Progenitor cell of endocrine pancreas (in vitro differentiated cells): ENCODE results near the gene APOF. TPM values are rescaled to one million over a fixed set of nuclear protein-coding genes. Genes with fewer than 3 reads are reported as not detected.

Source experiments
- DNase-seq: peaks from one replicate; pipeline ENCODE4 v3.0.0; 2021; ENCODE audit warnings: low spot score; ENCODE audit not compliant: unreplicated experiment
- H3K27ac Mint-ChIP-seq: 2 replicates; pipeline ENCODE4 v1.8.0; 2021; ENCODE audit warnings: mild to moderate bottlenecking, moderate library complexity, mixed read lengths
- H3K27me3 Mint-ChIP-seq: 2 replicates; pipeline ENCODE4 v1.8.0; 2021; ENCODE audit warnings: mixed read lengths
- H3K36me3 Mint-ChIP-seq: 2 replicates; pipeline ENCODE4 v1.8.0; 2022; ENCODE audit warnings: mixed read lengths; ENCODE audit not compliant: insufficient read depth
- H3K4me1 Mint-ChIP-seq: 2 replicates; pipeline ENCODE4 v1.8.0; 2021; ENCODE audit warnings: low read depth, mixed read lengths
- H3K4me3 Mint-ChIP-seq: 2 replicates; pipeline ENCODE4 v1.8.0; 2021; ENCODE audit warnings: low read depth, mild to moderate bottlenecking, moderate library complexity, mixed read lengths
- H3K9me3 Mint-ChIP-seq: 2 replicates; pipeline ENCODE4 v1.8.0; 2021; ENCODE audit warnings: low read depth, mixed read lengths
- CTCF ChIP-seq: fragments of 200-600 bp; sonication (generic); IDR thresholded peaks from one replicate; pipeline ENCODE4 v1.5.0; 2021; ENCODE audit warnings: antibody characterized with exemption, mild to moderate bottlenecking; ENCODE audit not compliant: unreplicated experiment
- total RNA-seq: library from RNA; stranded (reverse); gene quantifications from 2 replicates; pipeline ENCODE4 v1.2.1, GENCODE V29; 2021

The APOF gene
- total RNA-seq, 1 donor from 2014 or later, result not detected

GRCh38 chr12:56334490-56334793, 28.2 kb downstream of the APOF start:
- H3K4me3 Mint-ChIP-seq, result peak overlapping the region; percentile 89
- no peak for DNase-seq
- H3K27ac Mint-ChIP-seq, result peak overlapping the region; percentile 99
- peaks cover 9% of the 10 kb centered on the region for H3K4me1 Mint-ChIP-seq
- no peaks in the 10 kb centered on the region for H3K27me3 Mint-ChIP-seq
- TF ChIP-seq CTCF, result no peak
- H3K36me3 Mint-ChIP-seq, result no peaks in the 10 kb centered on the region
- H3K9me3 Mint-ChIP-seq, result no peaks in the 10 kb centered on the region

GRCh38 chr12:56333679-56334489, 28.8 kb downstream of the APOF start, which contains the start of gene PAN2:
PAN2 (minus strand) TSS chr12:56334000; CDS start chr12:56333094, 906 bp downstream.
- H3K4me3 Mint-ChIP-seq, result peak within 1 kb of the TSS; percentile 89
- no peaks in the 10 kb centered on the region for H3K36me3 Mint-ChIP-seq
- peak within 1 kb of the TSS; percentile 99 for H3K27ac Mint-ChIP-seq
- peak; percentile 76 for TF ChIP-seq CTCF
- DNase-seq, result peak; percentile 79
- no peaks in the 10 kb centered on the region for H3K9me3 Mint-ChIP-seq
- peaks cover 9% of the 10 kb centered on the region for H3K4me1 Mint-ChIP-seq
- no peaks in the 10 kb centered on the region for H3K27me3 Mint-ChIP-seq

- Mint-ChIP-seq H3K9me3 (no peaks in the 10 kb centered on the region), H3K27me3 (no peaks in the 10 kb centered on the region), H3K36me3 (no peaks in the 10 kb centered on the region), H3K4me3 (peak overlapping the region; percentile 89), H3K4me1 (peaks cover 11% of the 10 kb centered on the region), H3K27ac (peak overlapping the region; percentile 99)
- no peak for DNase-seq
- no peak for TF ChIP-seq CTCF
Observed at GRCh38 chr12:56333197-56333678, 29.4 kb downstream of the APOF start.

GRCh38 chr12:56332512-56333196, 30.0 kb downstream of the APOF start:
- no peak for TF ChIP-seq CTCF
- no peaks in the 10 kb centered on the region for H3K36me3 Mint-ChIP-seq
- H3K27ac Mint-ChIP-seq, result peak overlapping the region; percentile 99
- no peak for DNase-seq
- H3K9me3 Mint-ChIP-seq, result no peaks in the 10 kb centered on the region
- H3K27me3 Mint-ChIP-seq, result no peaks in the 10 kb centered on the region
- peak overlapping the region; percentile 89 for H3K4me3 Mint-ChIP-seq
- peaks cover 11% of the 10 kb centered on the region for H3K4me1 Mint-ChIP-seq

- Mint-ChIP-seq H3K27ac (peak overlapping the region; percentile 13), H3K9me3 (no peaks in the 10 kb centered on the region), H3K4me1 (peaks cover 11% of the 10 kb centered on the region), H3K36me3 (peaks cover 2% of the 10 kb centered on the region), H3K27me3 (no peaks in the 10 kb centered on the region), H3K4me3 (no peak overlapping the region)
- TF ChIP-seq CTCF, result no peak
- no peak for DNase-seq
Observed at GRCh38 chr12:56330936-56331490, 31.6 kb downstream of the APOF start.
